IMR-90 (cell line): ENCODE measurements around the gene PELO. TPM values are rescaled to one million over a fixed set of nuclear protein-coding genes. Genes with fewer than 3 reads are reported as not detected.

ENCODE experiments used
- ATAC-seq: fragments of 200-7000 bp; cut with Tn5 transposase; 2 replicates; pipeline ENCODE4 v1.9.1; 2020; ENCODE audit warnings: low read depth, mild to moderate bottlenecking, moderate library complexity
- BruUV-seq: library from RNA; stranded (reverse); fragments of 400-500 nt; replicated peaks from 2 replicates; lab custom pipeline; 2021; lab: Mats Ljungman, UMichigan
- CTCF ChIA-PET: fragments of 300-600 bp; formaldehyde crosslinking; extraction: SDS; loops from one replicate; lab custom pipeline; 2021; ENCODE audit warnings: antibody characterized with exemption; lab: Yijun Ruan, JAX
- POLR2A ChIA-PET: fragments of 300-600 bp; sonication (Branson Sonifier 250); formaldehyde crosslinking; loops from one replicate; lab custom pipeline; 2022; ENCODE audit warnings: antibody characterized with exemption; ENCODE audit not compliant: unreplicated experiment; lab: Charles Lee
- DNase-seq: peaks from one replicate; pipeline ENCODE4 v3.0.0; 2013
- H2AFZ ChIP-seq: replicated peaks from 2 replicates; pipeline ENCODE3; 2013; ENCODE audit warnings: low read length, mild to moderate bottlenecking; ENCODE audit not compliant: poor library complexity
- H2AK5ac ChIP-seq: 2 replicates; pipeline ENCODE4 v1.6.1; 2013; ENCODE audit warnings: low read depth, low read length, inconsistent platforms
- H2AK9ac ChIP-seq: replicated peaks from 2 replicates; pipeline ENCODE3; 2013; ENCODE audit warnings: mild to moderate bottlenecking, low read depth, low read length, moderate library complexity; ENCODE audit not compliant: poor library complexity
- H2BK120ac ChIP-seq: 2 replicates; pipeline ENCODE4 v1.6.1; 2013; ENCODE audit warnings: low read depth, low read length, inconsistent platforms
- H2BK15ac ChIP-seq: 3 replicates; pipeline ENCODE4 v1.6.1; 2013; ENCODE audit warnings: low read depth, low read length, inconsistent platforms
- H2BK20ac ChIP-seq: 2 replicates; pipeline ENCODE4 v1.6.1; 2013; ENCODE audit warnings: low read depth, mild to moderate bottlenecking, inconsistent platforms, low read length, moderate library complexity
- H2BK5ac ChIP-seq: 2 replicates; pipeline ENCODE4 v1.6.1; 2013; ENCODE audit warnings: mild to moderate bottlenecking, low read depth, low read length, inconsistent platforms; ENCODE audit not compliant: poor library complexity, severe bottlenecking
- H3K14ac ChIP-seq: replicated peaks from 2 replicates; pipeline ENCODE4 v1.6.1; 2013; ENCODE audit warnings: low read depth, low read length, inconsistent platforms
- H3K18ac ChIP-seq: 2 replicates; pipeline ENCODE4 v1.6.1; 2013; ENCODE audit warnings: low read depth, low read length, control low read depth
- H3K23ac ChIP-seq: 2 replicates; pipeline ENCODE4 v1.6.1; 2013; ENCODE audit warnings: low read depth, low read length, inconsistent platforms
- H3K27ac ChIP-seq: 2 replicates; pipeline ENCODE4 v1.5.1; 2013; ENCODE audit warnings: mild to moderate bottlenecking, control low read depth, low read length; ENCODE audit not compliant: insufficient read depth
- H3K27me3 ChIP-seq: 2 replicates; pipeline ENCODE4 v1.6.1; 2013; ENCODE audit warnings: low read length; ENCODE audit not compliant: control insufficient read depth, insufficient read depth
- H3K36me3 ChIP-seq: 2 replicates; pipeline ENCODE4 v1.6.1; 2013; ENCODE audit warnings: low read length, mixed read lengths; ENCODE audit not compliant: control insufficient read depth, insufficient read depth
- H3K4ac ChIP-seq: 2 replicates; pipeline ENCODE4 v1.6.1; 2013; ENCODE audit warnings: low read depth, low read length, inconsistent platforms
- H3K4me1 ChIP-seq: 2 replicates; pipeline ENCODE4 v1.6.1; 2013; ENCODE audit warnings: low read length, mixed read lengths; ENCODE audit not compliant: control insufficient read depth, insufficient read depth
- H3K4me2 ChIP-seq: 2 replicates; pipeline ENCODE4 v1.6.1; 2013; ENCODE audit warnings: low read depth, mild to moderate bottlenecking, control low read depth, low read length, moderate library complexity
- H3K4me3 ChIP-seq: 2 replicates; pipeline ENCODE4 v1.5.1; 2013; ENCODE audit warnings: low read depth, mild to moderate bottlenecking, control low read depth, low read length, moderate library complexity; ENCODE audit not compliant: insufficient read depth
- H3K56ac ChIP-seq: 2 replicates; pipeline ENCODE4 v1.6.1; 2013; ENCODE audit warnings: low read length, inconsistent platforms; ENCODE audit not compliant: insufficient read depth; ENCODE audit errors: extremely low read depth
- H3K79me1 ChIP-seq, 2 experiments: 2 replicates each; pipeline ENCODE4 v1.6.1; 2013; ENCODE audit warnings: low read length in 2 of 2, inconsistent platforms in 1 of 2, low read depth in 1 of 2
- H3K9ac ChIP-seq: 2 replicates; pipeline ENCODE4 v1.6.1; 2013; ENCODE audit warnings: low read depth, low read length, control low read depth
- H3K9me1 ChIP-seq: 2 replicates; pipeline ENCODE4 v1.6.1; 2013; ENCODE audit warnings: low read length, inconsistent platforms; ENCODE audit not compliant: insufficient read depth
- H3K9me3 ChIP-seq: 2 replicates; pipeline ENCODE4 v1.6.1; 2013; ENCODE audit warnings: low read length; ENCODE audit not compliant: control insufficient read depth, insufficient read depth
- H4K20me1 ChIP-seq: 2 replicates; pipeline ENCODE4 v1.6.1; 2013; ENCODE audit warnings: low read length, inconsistent platforms; ENCODE audit not compliant: insufficient read depth
- H4K5ac ChIP-seq: 2 replicates; pipeline ENCODE4 v1.6.1; 2013; ENCODE audit warnings: mild to moderate bottlenecking, low read depth, low read length, control low read depth
- H4K8ac ChIP-seq, 2 experiments: 2 replicates each; pipeline ENCODE4 v1.6.1; 2013; ENCODE audit warnings: low read depth in 2 of 2, low read length in 2 of 2, control low read depth in 1 of 2, inconsistent platforms in 1 of 2
- H4K91ac ChIP-seq: 2 replicates; pipeline ENCODE4 v1.6.1; 2013; ENCODE audit warnings: low read depth, low read length, inconsistent platforms; ENCODE audit not compliant: insufficient read depth
- BHLHE40 ChIP-seq: fragments of 150-350 bp; IDR thresholded peaks from 2 replicates; pipeline ENCODE4 v1.6.1; 2016; ENCODE audit warnings: mild to moderate bottlenecking, low read depth, low read length
- CEBPB ChIP-seq: IDR thresholded peaks from 2 replicates; pipeline ENCODE4 v1.6.1; 2012; ENCODE audit warnings: low read depth, low read length, improper control_type of control experiment
- CHD1 ChIP-seq: IDR thresholded peaks from 2 replicates; pipeline ENCODE4 v1.6.1; 2012; ENCODE audit warnings: low read depth, low read length, improper control_type of control experiment
- CTCF ChIP-seq: conservative IDR thresholded peaks from 2 replicates; pipeline ENCODE4 v1.5.1; 2012; ENCODE audit warnings: mild to moderate bottlenecking, low read depth, low read length, improper control_type of control experiment
- ELK1 ChIP-seq: fragments of 150-350 bp; IDR thresholded peaks from 2 replicates; pipeline ENCODE4 v1.6.1; 2016; ENCODE audit warnings: low read depth, mild to moderate bottlenecking, low read length, moderate library complexity, borderline replicate concordance
- FOS ChIP-seq: fragments of 150-350 bp; IDR thresholded peaks from 2 replicates; pipeline ENCODE4 v1.6.1; 2016; ENCODE audit warnings: low read depth, low read length
- MAFK ChIP-seq: IDR thresholded peaks from 2 replicates; pipeline ENCODE4 v1.6.1; 2012; ENCODE audit warnings: low read depth, low read length, improper control_type of control experiment
- MXI1 ChIP-seq: IDR thresholded peaks from 2 replicates; pipeline ENCODE4 v1.6.1; 2012; ENCODE audit warnings: low read depth, mild to moderate bottlenecking, low read length, moderate library complexity, borderline replicate concordance
- NFE2L2 ChIP-seq: fragments of 150-350 bp; IDR thresholded peaks from 2 replicates; pipeline ENCODE4 v1.6.1; 2016; ENCODE audit warnings: low read depth, mild to moderate bottlenecking, low read length
- RAD21 ChIP-seq: IDR thresholded peaks from 2 replicates; pipeline ENCODE4 v1.6.1; 2012; ENCODE audit warnings: low read length, improper control_type of control experiment
- RFX5 ChIP-seq: IDR thresholded peaks from 2 replicates; pipeline ENCODE4 v1.8.0; 2012; ENCODE audit warnings: low read depth, mild to moderate bottlenecking, low read length, moderate library complexity
- SMC3 ChIP-seq: fragments of 150-350 bp; IDR thresholded peaks from 2 replicates; pipeline ENCODE4 v1.6.1; 2016; ENCODE audit warnings: low read depth, mild to moderate bottlenecking, antibody characterized with exemption, low read length, moderate library complexity
- USF2 ChIP-seq: fragments of 150-350 bp; IDR thresholded peaks from 2 replicates; pipeline ENCODE4 v1.6.1; 2017; ENCODE audit warnings: mild to moderate bottlenecking, antibody characterized with exemption, low read length, low read depth
- WGBS, 2 experiments: methylation state at CpG; one replicate each; pipeline versions ENCODE4 v1.1.5 to v1.1.7; 2013; ENCODE audit warnings: missing lambda C conversion rate in 2 of 2; ENCODE audit not compliant: insufficient read length in 1 of 2; ENCODE audit errors: extremely low coverage in 2 of 2; 5-methylcytosine and 5-hydroxymethylcytosine counted together
- dilution Hi-C: fragments of 300-500 bp; cut with HindIII; formaldehyde crosslinking; loops from one replicate; pipeline ENCODE4 v1.14.3; 2018; ENCODE audit warnings: low sequenced_read_pairs; ENCODE audit not compliant: unreplicated experiment
- in situ Hi-C: fragments of 300-500 bp; cut with MboI; formaldehyde crosslinking; loops from 3 replicates; pipeline ENCODE4 v1.14.3; 2019; ENCODE audit warnings: low sequenced_read_pairs, inconsistent platforms, mixed read lengths
- intact Hi-C: fragments of 100-400 bp; cut with micrococcal nuclease; formaldehyde crosslinking; loops from 2 replicates; pipeline ENCODE4 v1.10.0; 2022
- polyA plus RNA-seq, 3 experiments: library from polyadenylated mRNA; depleted of rRNA; stranded (reverse); fragments of >200 nt; gene quantifications; 2 replicates each; pipeline ENCODE4 v1.2.3, GENCODE V29; 2012; ENCODE audit warnings: low replicate concordance in 1 of 3
- total RNA-seq: library from RNA; depleted of rRNA; stranded (reverse); fragments of >200 nt; gene quantifications from 2 replicates; pipeline ENCODE4 v1.2.3, GENCODE V29; 2012

The PELO gene
- total and polyA plus RNA-seq, 2 of the 4 experiments (the other 2 are of a cell fraction) = 42.4 to 48.9 TPM

- H4K91ac ChIP-seq = no peak overlapping the region
- peak overlapping the region; percentile 55 for H2BK120ac ChIP-seq
- CTCF ChIA-PET = interaction anchor here (1.0 to 1.1 kb wide), 2 partner anchors 65 to 104 kb away, joined by 3 to 4 read pairs; no protein-coding TSS in a partner anchor
- H3K9me3 ChIP-seq = no peaks in the 10 kb centered on the region
- POLR2A ChIA-PET = interaction anchor here (1.1 kb wide), 1 partner anchor 10 kb away, joined by 3 read pairs; no protein-coding TSS in a partner anchor
- H3K9me1 ChIP-seq = 0 out of 2 replicates have a peak, but pooled peaks cover 4% of the 10 kb centered on the region
- no peak overlapping the region for H3K56ac ChIP-seq
- H3K27ac ChIP-seq = peak overlapping the region; percentile 43; the same call in 1 of the 2 replicates
- peak; percentile 77 for DNase-seq
- no peak overlapping the region for H3K4me3 ChIP-seq
- no TSS peak for BruUV-seq
- peak overlapping the region; percentile 61 for H3K4ac ChIP-seq
- intact Hi-C loops = loop anchor here (2.0 kb wide), 1 partner anchor 26 kb away; no protein-coding TSS in a partner anchor
- H4K8ac ChIP-seq = peak overlapping the region in 1 of 2 experiments; percentile 26; a peak in 2 of 4 replicates
- no peak overlapping the region; the same call in 1 of the 2 replicates for H3K14ac ChIP-seq
- peaks cover 7 to 66% of the 10 kb centered on the region in 2 experiments; a peak in 3 of 4 replicates for H3K79me1 ChIP-seq
- dilution Hi-C loops = no loop called here
- H4K20me1 ChIP-seq = no peaks in the 10 kb centered on the region; the same call in 1 of the 2 replicates
- H3K18ac ChIP-seq = peak overlapping the region; percentile 28; the same call in 1 of the 2 replicates
- H3K23ac ChIP-seq = peak overlapping the region; percentile 66; the same call in 1 of the 2 replicates
- no peak overlapping the region for H2AFZ ChIP-seq
- H2BK15ac ChIP-seq = no peak overlapping the region; the same call in 2 of the 3 replicates
- in situ Hi-C loops = no loop called here
- H2BK5ac ChIP-seq = peak overlapping the region; percentile 95
- peak; percentile 13; the same call in 1 of the 2 replicates for ATAC-seq
- no peak overlapping the region for H2AK5ac ChIP-seq
- peak overlapping the region; percentile 66; the same call in 1 of the 2 replicates for H2BK20ac ChIP-seq
- peak overlapping the region; percentile 36; the same call in 1 of the 2 replicates for H3K4me2 ChIP-seq
- H3K27me3 ChIP-seq = no peaks in the 10 kb centered on the region
- H3K9ac ChIP-seq = no peak overlapping the region
- H4K5ac ChIP-seq = no peak overlapping the region
- peaks cover 24% of the 10 kb centered on the region for H3K4me1 ChIP-seq
- H2AK9ac ChIP-seq = no peak overlapping the region
- H3K36me3 ChIP-seq = no peaks in the 10 kb centered on the region; the same call in 1 of the 2 replicates
- WGBS, 2 experiments = no CpG with 5 or more reads among the region's 3 CpGs
- TF ChIP-seq MXI1 = no peak
- peak; percentile 47; the same call in 1 of the 2 replicates for TF ChIP-seq FOS
- peak; percentile 36; the same call in 1 of the 2 replicates for TF ChIP-seq NFE2L2
- TF ChIP-seq CHD1 = no peak
- no peak for TF ChIP-seq RAD21
- no peak for TF ChIP-seq BHLHE40
- TF ChIP-seq CEBPB = peak; percentile 88
- TF ChIP-seq ELK1 = no peak
- TF ChIP-seq MAFK = no peak
- no peak for TF ChIP-seq USF2
- TF ChIP-seq RFX5 = no peak
- TF ChIP-seq CTCF = no peak
- TF ChIP-seq SMC3 = no peak
Observed at GRCh38 chr5:52811067-52811749, 23.5 kb downstream of the PELO start.
